Measurements from ENCODE around the gene PFKFB2. TPM values are rescaled to one million over a fixed set of nuclear protein-coding genes. Genes with fewer than 3 reads are reported as not detected.
A peak's percentile ranks its signal among the peaks of the same experiment; 100 is the strongest.

PFKFB2 gene
- total RNA-seq, 1 donor from 2014 or later: 16.7 TPM

- intact Hi-C loops (cut with DNase I): no loop called here
- ATAC-seq: no peak
- DNase-seq (ENCODE audit: low spot score): no peak
Observed at GRCh38 chr1:207058878-207059867, 6.1 kb downstream of the PFKFB2 start.

DNA sequence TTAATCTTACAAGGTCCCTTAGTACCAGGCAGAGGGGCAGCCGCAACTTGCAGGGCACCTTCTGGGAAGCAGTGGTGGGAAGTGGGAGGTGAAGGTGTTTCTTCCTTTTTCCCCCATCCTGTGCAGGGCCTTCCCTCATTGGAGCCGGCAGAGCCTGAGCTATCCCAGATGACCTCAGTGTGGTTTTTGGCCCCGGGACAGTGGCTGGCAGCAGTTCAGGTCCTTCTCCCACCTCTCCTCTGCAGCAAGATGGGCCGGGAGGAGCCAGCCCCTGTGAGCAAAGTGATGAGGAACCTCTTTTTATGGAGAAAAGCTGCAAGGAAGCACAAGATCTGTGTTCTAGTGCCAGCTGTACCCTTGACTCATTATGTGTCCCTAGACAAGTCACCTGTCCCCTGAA is 6.8 kb downstream of the PFKFB2 start:
- intact Hi-C loops (cut with DNase I): no loop called here
- ATAC-seq (no peak), DNase-seq (ENCODE audit: low spot score) (no peak)

GRCh38 chr1:207060596-207060995 is 7.5 kb downstream of the PFKFB2 start:
- ATAC-seq: no peak
- intact Hi-C loops (cut with DNase I): no loop called here
- no peak for DNase-seq (ENCODE audit: low spot score)

DNA sequence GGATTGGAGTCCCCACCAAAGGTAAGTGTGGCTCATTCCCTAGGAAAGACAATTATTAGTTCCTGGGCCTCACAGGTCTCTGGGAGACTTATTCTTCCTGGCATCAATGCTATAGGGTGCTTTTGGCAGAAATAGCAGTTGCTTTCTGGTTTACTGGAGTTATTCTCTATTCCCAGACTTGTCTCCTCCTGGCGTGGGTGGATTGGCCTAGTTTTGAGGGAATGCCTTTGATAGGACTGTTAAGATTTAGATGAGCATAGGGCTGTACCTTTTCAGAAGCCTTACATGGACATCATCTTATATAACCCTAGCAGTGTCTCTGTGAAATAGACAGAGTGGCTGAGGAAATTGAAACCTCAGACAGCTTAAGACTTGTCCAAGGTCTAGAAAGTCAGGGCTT is 9.0 kb downstream of the PFKFB2 start:
- no peak for ATAC-seq
- no peak for DNase-seq (ENCODE audit: low spot score)
- intact Hi-C loops (cut with DNase I): no loop called here

DNA sequence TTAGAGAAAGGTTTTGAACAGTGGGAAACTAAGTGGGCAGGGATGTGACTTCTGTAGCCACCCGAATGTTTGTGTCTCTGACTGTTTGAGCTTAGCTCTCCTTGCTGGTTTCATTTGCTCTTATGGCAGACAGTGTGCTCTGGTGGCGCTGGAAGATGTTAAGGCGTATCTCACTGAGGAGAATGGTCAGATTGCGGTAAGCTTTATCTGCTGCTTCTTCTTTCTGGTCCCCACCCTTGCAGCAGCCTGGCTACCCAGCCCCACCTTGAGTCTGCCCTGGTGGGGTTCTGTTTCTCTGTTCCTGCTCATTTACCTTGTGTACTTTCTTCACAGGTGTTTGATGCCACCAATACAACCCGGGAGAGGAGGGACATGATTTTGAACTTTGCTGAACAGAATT is 9.9 kb downstream of the PFKFB2 start:
- intact Hi-C loops (cut with DNase I): no loop called here
- DNase-seq (ENCODE audit: low spot score): no peak
- no peak for ATAC-seq

- ATAC-seq (peak; percentile 60), DNase-seq (ENCODE audit: low spot score) (no peak)
- intact Hi-C loops (cut with DNase I): no loop called here
Observed at GRCh38 chr1:207064561-207064960, 11.5 kb downstream of the PFKFB2 start.

- DNase-seq (ENCODE audit: low spot score) (no peak), ATAC-seq (no peak)
- intact Hi-C loops (cut with DNase I): no loop called here
Observed at GRCh38 chr1:207067185-207067584, 14.1 kb downstream of the PFKFB2 start.

- intact Hi-C loops (cut with DNase I): no loop called here
- no peak for ATAC-seq
- DNase-seq (ENCODE audit: low spot score): no peak
Observed at GRCh38 chr1:207067665-207068064, 14.6 kb downstream of the PFKFB2 start.

DNA sequence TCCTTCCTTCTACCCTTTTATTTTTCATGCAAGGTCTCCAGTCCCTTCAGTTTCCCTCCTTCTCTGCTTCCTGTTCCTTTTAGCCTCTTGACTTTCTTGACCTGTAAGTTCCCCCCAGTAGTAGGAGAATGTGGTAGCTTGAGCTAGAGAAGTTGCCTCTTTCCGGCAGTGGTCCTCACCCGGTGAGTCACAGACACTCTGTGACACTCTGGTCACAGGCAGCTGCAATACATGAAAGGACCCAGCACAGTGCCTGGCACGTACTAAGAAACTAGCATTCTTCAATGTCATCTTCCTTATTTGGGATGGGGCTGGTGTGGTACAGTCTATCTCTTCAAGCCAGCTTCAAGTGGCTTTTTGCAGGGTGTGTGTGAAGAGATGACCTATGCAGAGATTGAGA is 16.0 kb downstream of the PFKFB2 start:
- DNase-seq (ENCODE audit: low spot score) (no peak), ATAC-seq (no peak)
- intact Hi-C loops (cut with DNase I): no loop called here

GRCh38 chr1:207069858-207070506 is 16.9 kb downstream of the PFKFB2 start:
- intact Hi-C loops (cut with DNase I): no loop called here
- DNase-seq (ENCODE audit: low spot score): no peak
- ATAC-seq: no peak

DNA sequence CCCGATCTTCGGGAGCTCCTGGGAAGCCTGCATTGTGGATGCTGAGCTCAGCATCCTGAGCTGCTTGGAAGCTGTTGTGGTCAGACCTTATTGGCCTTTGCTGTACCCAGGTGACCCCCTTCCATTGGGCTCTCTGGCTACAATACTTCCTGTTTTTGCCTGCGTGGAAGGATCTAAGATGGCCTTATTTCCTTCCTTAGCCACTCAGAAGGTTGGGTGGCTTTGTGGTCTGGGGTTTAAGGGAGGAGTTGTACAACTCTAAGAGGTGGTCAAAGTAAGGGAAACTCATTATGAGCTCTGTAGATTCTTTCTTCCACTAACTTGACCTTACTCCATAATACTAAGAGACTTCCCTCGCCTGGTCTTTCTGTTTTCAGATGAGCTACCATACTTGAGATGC is 17.7 kb downstream of the PFKFB2 start:
- DNase-seq (ENCODE audit: low spot score) (no peak), ATAC-seq (no peak)
- intact Hi-C loops (cut with DNase I): no loop called here

GRCh38 chr1:207071426-207071825 is 18.4 kb downstream of the PFKFB2 start:
- no peak for DNase-seq (ENCODE audit: low spot score)
- intact Hi-C loops (cut with DNase I): no loop called here

DNA sequence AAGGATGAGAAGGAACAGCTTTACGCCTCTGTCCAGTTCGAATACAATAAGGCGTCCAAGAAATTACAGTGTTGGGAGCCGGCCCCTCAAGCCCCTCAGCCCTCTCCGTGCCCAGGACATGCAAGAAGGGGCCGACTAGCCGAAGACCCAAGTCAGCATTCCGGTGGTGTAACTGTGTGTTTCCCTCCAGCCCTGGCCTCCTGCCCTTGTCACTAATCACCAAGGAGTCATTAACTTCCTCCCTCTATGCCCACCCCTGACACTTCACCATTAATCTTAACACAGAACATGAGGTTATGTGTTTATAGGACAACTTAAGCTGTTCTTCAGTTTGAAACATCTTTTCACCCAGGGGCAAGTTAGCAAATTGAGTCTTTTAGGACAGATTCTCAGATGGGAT is 19.2 kb downstream of the PFKFB2 start:
- intact Hi-C loops (cut with DNase I): no loop called here
- DNase-seq (ENCODE audit: low spot score) (no peak), ATAC-seq (no peak)

More at GRCh38 chr1:207071426-207071825, 18.4 kb downstream of the PFKFB2 start:
- ATAC-seq: no peak

GRCh38 chr1:207073906-207074820 is 21.1 kb downstream of the PFKFB2 start:
- intact Hi-C loops (cut with DNase I): no loop called here
- no peak for ATAC-seq
- DNase-seq (ENCODE audit: low spot score): no peak

- DNase-seq (ENCODE audit: low spot score): no peak
- no peak for ATAC-seq
- intact Hi-C loops (cut with DNase I): no loop called here
Observed at GRCh38 chr1:207076181-207076955, 23.3 kb downstream of the PFKFB2 start.

DNA sequence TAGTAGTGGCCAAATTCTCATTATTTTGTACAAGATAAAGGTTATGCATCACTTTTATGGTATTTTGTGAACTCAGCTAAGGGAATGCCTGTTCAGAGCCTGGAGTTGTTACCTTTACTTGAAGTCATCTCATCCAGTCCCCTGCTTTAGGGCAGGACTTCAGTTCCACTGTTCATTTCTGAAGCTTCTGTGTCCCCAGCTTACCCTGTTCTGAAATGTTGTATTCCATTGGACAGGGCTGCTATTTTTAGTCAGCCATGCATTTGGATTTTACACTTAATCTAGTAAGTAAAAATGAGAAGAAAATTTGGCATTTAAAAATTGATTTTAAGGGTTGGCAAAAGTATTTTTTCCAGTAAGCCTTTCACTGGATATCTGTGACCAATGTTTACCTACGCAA is 23.9 kb downstream of the PFKFB2 start:
- intact Hi-C loops (cut with DNase I): no loop called here
- ATAC-seq (no peak), DNase-seq (ENCODE audit: low spot score) (no peak)

DNA sequence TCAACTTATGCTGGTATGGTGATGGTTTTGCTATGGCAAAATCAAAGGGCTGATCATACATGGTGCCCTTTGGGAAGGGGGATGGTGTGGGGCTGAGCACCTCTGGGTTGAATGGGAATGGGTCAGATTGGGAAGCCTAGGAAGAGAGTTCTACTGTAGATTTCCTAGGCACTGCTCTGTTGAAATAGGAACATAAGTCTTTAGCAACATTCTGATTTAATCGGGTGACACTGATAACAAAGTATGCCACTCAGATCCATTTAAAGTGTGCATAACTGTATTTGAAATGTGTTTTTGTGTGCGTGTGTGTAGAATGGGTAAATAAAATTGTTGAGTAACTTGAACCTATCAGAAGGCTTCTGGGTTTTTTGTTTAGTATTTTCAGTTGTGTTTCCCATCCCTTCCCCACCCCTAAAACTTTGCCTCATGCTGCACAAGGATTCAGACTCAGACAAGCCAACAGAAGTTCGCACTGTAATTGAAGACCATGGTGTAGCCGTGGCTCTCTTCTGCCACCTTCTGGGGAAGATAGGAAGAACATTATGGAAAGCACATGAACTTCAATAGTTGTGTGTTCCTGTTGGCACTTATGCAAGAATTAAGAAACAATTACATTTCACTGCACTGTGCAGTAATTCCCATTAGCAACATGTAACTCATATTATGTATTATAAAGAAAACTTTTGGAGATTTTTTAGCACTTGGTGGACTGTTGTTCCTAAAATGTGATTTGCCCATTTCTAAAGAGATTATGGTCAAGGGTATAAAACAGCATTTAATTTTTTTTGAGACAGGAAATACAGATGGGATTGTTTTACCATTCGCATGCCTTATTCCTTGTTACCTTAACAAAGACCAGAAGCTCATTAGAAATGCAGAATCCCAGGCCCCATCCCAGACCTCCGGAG is 24.6 kb downstream of the PFKFB2 start:
- no peak for DNase-seq (ENCODE audit: low spot score)

More for the DNA sequence above, 24.6 kb downstream of the PFKFB2 start:
- intact Hi-C loops (cut with DNase I): no loop called here
- ATAC-seq: peak; percentile 89
